Transverse colon (tissue), 4 donors: ENCODE measurements around the gene TMEM9.

ENCODE experiments used
- CTCF ChIP-seq, 5 experiments: fragments of 200-600 bp in 3 of 5; fragments of 450-650 bp in 2 of 5; sonication (generic) in 3 of 5; IDR thresholded peaks; 1 replicate in 2 of 5; 2 replicates in 3 of 5; pipeline ENCODE4 v1.5.1; 2016 to 2017; ENCODE audit warnings: antibody characterized with exemption in 5 of 5, inconsistent platforms in 3 of 5, mild to moderate bottlenecking in 2 of 5, moderate library complexity in 1 of 5
- POLR2A ChIP-seq: fragments of 450-650 bp; IDR thresholded peaks from one replicate; pipeline ENCODE4 v1.6.1; 2016; ENCODE audit warnings: antibody characterized with exemption, mild to moderate bottlenecking, moderate library complexity
- POLR2AphosphoS5 ChIP-seq, 3 donors: sonication (generic); formaldehyde crosslinking; IDR thresholded peaks; one replicate each; pipeline ENCODE4 v1.6.1; 2016; ENCODE audit warnings: antibody characterized with exemption in 3 of 3

- TF ChIP-seq POLR2AphosphoS5 (IDR thresholded peaks at IDR 0.05), result no peak
- TF ChIP-seq CTCF (IDR thresholded peaks at IDR 0.05), result peak in 1 of 5 experiments; percentile 2
- no peak for TF ChIP-seq POLR2A
These were observed 30.8 kb upstream of the TMEM9 start for GRCh38 chr1:201185123-201185453.
